Measurements from ENCODE around the gene TNNT2. TPM values are rescaled to one million over a fixed set of nuclear protein-coding genes. Genes with fewer than 3 reads are reported as not detected.

TNNT2 gene
- total RNA-seq, 1 experiment from 2014 or later, result not detected

GRCh38 chr1:201334325-201335173 lies 42.9 kb downstream of the TNNT2 start:
- DNase-seq (ENCODE audit: low read depth), result peak; percentile 4

GRCh38 chr1:201332616-201333335 lies 44.7 kb downstream of the TNNT2 start:
- no peak for DNase-seq (ENCODE audit: low read depth)

- DNase-seq (ENCODE audit: low read depth), result no peak
Measured at GRCh38 chr1:201332021-201332420, 45.5 kb downstream of the TNNT2 start.

- no peak for DNase-seq (ENCODE audit: low read depth)
Measured at GRCh38 chr1:201331166-201331565, 46.3 kb downstream of the TNNT2 start.

- no peak for DNase-seq (ENCODE audit: low read depth)
Measured at GRCh38 chr1:201330541-201330940, 46.9 kb downstream of the TNNT2 start.

GRCh38 chr1:201329801-201330200 lies 47.7 kb downstream of the TNNT2 start:
- DNase-seq (ENCODE audit: low read depth), result peak; percentile 13

- peak; percentile 50 for DNase-seq (ENCODE audit: low read depth)
Measured at GRCh38 chr1:201329286-201329685, 48.2 kb downstream of the TNNT2 start.

- DNase-seq (ENCODE audit: low read depth), result no peak
Measured at GRCh38 chr1:201328576-201328975, 48.9 kb downstream of the TNNT2 start.

GRCh38 chr1:201327687-201328240 lies 49.7 kb downstream of the TNNT2 start:
- no peak for DNase-seq (ENCODE audit: low read depth)

- DNase-seq (ENCODE audit: low read depth), result no peak
Measured at GRCh38 chr1:201326710-201327109, 50.8 kb downstream of the TNNT2 start.

- DNase-seq (ENCODE audit: low read depth), result no peak
Measured at GRCh38 chr1:201325678-201326060, 51.8 kb downstream of the TNNT2 start.

- DNase-seq (ENCODE audit: low read depth), result no peak
Measured at GRCh38 chr1:201324821-201325677, 52.4 kb downstream of the TNNT2 start.

- no peak for DNase-seq (ENCODE audit: low read depth)
Measured at GRCh38 chr1:201324306-201324705, 53.2 kb downstream of the TNNT2 start.

GRCh38 chr1:201322653-201323510 lies 54.6 kb downstream of the TNNT2 start:
- DNase-seq (ENCODE audit: low read depth), result no peak

GRCh38 chr1:201321826-201322390 lies 55.6 kb downstream of the TNNT2 start:
- no peak for DNase-seq (ENCODE audit: low read depth)

- DNase-seq (ENCODE audit: low read depth), result no peak
Measured at GRCh38 chr1:201320168-201320788, 57.2 kb downstream of the TNNT2 start.

GRCh38 chr1:201319631-201320030 lies 57.8 kb downstream of the TNNT2 start:
- DNase-seq (ENCODE audit: low read depth), result no peak

GRCh38 chr1:201318504-201319340 lies 58.8 kb downstream of the TNNT2 start:
- DNase-seq (ENCODE audit: low read depth), result no peak

- DNase-seq (ENCODE audit: low read depth), result no peak
Measured at GRCh38 chr1:201317551-201317950, 59.9 kb downstream of the TNNT2 start.

All from RPMI7951 (cell line).